T-helper 17 cell (primary cell): ENCODE measurements around the gene TRDN. TPM values are rescaled to one million over a fixed set of nuclear protein-coding genes. Genes with fewer than 3 reads are reported as not detected.

Source experiments
- ATAC-seq: fragments of 150-1000 bp; cut with Tn5 transposase; 2 replicates; pipeline ENCODE4 v1.10.0; 2021; ENCODE audit warnings: mild to moderate bottlenecking, moderate library complexity
- DNase-seq, 3 donors: peaks; one replicate each; pipeline versions ENCODE4 v3.0.0 to v3.0.0-alpha.2; 2020 to 2021
- H3K9me3 ChIP-seq: one replicate; pipeline ENCODE4 v1.7.0; 2013; ENCODE audit warnings: low read length, mild to moderate bottlenecking; ENCODE audit not compliant: control insufficient read depth, poor library complexity, severe bottlenecking
- H3K27ac Mint-ChIP-seq: one replicate; pipeline ENCODE4 v1.8.0; 2022; ENCODE audit warnings: mild to moderate bottlenecking, moderate library complexity, mixed read lengths
- H3K27me3 Mint-ChIP-seq: one replicate; pipeline ENCODE4 v1.8.0; 2022; ENCODE audit warnings: mixed read lengths
- H3K36me3 Mint-ChIP-seq: one replicate; pipeline ENCODE4 v1.8.0; 2022; ENCODE audit warnings: low read depth, mixed read lengths
- H3K4me1 Mint-ChIP-seq: one replicate; pipeline ENCODE4 v1.8.0; 2022; ENCODE audit warnings: mild to moderate bottlenecking, mixed read lengths
- H3K4me3 Mint-ChIP-seq: one replicate; pipeline ENCODE4 v1.8.0; 2022; ENCODE audit warnings: mild to moderate bottlenecking, moderate library complexity, mixed read lengths
- total RNA-seq, 4 donors: library from RNA in 2 of 4; stranded (reverse) in 2 of 4; gene quantifications; one replicate each; pipeline ENCODE4 v1.2.3 and lab custom pipeline; 2022 to 2026

Gene TRDN
- total RNA-seq, 2 donors from 2014 or later = not detected

- no peak overlapping the region for H3K27ac Mint-ChIP-seq
- ATAC-seq = no peak
- H3K36me3 Mint-ChIP-seq = no peaks in the 10 kb centered on the region
- DNase-seq = no peak
- H3K4me3 Mint-ChIP-seq = no peak overlapping the region
- no peaks in the 10 kb centered on the region for H3K9me3 ChIP-seq
- no peaks in the 10 kb centered on the region for H3K27me3 Mint-ChIP-seq
- no peaks in the 10 kb centered on the region for H3K4me1 Mint-ChIP-seq
These were observed 468.3 kb downstream of the TRDN start for GRCh38 chr6:123168466-123168865.

Other genes with a start within 250 kb of the TRDN start
- gene NKAIN2, start 166.9 kb upstream of the TRDN start, total RNA-seq = under 1 TPM in 1 of 2 donors, not detected in 1; 0.13 TPM